OCI-LY3 (cell line): ENCODE results near the gene GID8.

Source experiments
- EZH2phosphoT487 ChIP-seq: fragments of 200-600 bp; shearing (Covaris generic); IDR thresholded peaks from 2 replicates; pipeline ENCODE4 v1.6.1; 2018; ENCODE audit warnings: antibody characterized with exemption, mixed run types, low read depth
- TF ChIP-seq, protein P1 (sequence below): fragments of 200-600, 300-600 bp; sonication (generic); IDR thresholded peaks from 2 replicates; pipeline ENCODE4 v1.5.1; 2014; ENCODE audit warnings: antibody characterized with exemption, low read length, low read depth

DNA sequence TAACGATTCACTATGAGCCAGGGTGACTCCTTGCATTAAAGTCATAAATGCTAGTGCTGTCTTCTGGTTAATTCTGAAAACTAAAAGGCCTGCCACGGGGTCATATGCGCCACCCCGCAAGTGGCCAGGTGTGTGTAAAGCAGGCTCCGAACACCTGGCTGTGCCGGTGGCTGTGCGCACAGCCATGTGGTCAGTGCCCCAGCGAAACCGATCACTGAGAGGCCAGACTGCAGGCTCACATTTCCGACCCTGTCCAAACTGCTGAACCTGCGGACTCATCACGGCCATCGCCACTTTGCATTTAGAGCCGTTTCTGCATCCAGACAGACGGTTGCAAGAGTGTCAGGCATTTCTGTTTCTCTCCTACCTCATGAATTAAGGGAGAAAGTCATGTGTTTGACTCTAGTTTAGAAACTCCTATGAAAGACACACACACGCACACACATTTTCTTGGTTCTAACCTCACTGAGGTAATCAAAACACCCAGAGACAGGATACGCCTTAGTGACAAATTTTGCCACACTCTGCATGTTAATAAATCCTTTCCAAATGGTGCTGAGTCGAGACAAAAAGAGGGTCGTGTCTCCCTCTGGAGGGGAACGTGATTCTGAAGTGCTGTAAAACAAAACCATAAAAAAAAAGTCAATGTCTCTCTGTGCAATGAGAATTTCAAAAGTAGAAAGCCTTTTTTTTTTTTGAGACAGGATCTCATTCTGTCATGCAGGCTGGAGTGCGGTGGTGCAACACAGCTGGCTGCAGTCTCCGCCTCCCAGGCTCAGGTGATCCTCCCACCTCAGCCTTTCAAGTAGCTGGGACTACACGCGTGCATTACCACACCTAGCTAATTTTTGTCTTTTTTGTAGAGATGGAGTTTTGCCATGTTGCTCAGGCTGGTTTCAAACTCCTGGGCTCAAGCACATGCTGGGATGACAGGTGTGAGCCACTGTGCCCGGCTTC is 45.3 kb upstream of the GID8 start:
- TF ChIP-seq, protein P1, sequence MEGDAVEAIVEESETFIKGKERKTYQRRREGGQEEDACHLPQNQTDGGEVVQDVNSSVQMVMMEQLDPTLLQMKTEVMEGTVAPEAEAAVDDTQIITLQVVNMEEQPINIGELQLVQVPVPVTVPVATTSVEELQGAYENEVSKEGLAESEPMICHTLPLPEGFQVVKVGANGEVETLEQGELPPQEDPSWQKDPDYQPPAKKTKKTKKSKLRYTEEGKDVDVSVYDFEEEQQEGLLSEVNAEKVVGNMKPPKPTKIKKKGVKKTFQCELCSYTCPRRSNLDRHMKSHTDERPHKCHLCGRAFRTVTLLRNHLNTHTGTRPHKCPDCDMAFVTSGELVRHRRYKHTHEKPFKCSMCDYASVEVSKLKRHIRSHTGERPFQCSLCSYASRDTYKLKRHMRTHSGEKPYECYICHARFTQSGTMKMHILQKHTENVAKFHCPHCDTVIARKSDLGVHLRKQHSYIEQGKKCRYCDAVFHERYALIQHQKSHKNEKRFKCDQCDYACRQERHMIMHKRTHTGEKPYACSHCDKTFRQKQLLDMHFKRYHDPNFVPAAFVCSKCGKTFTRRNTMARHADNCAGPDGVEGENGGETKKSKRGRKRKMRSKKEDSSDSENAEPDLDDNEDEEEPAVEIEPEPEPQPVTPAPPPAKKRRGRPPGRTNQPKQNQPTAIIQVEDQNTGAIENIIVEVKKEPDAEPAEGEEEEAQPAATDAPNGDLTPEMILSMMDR, result no peak
- no peak for TF ChIP-seq EZH2phosphoT487
